HG02610 (cell line): ENCODE results near the gene COL6A5.
"Not testable (repeated sequence)": the region's sequence is repeated elsewhere in the genome, so short reads cannot be mapped to it uniquely, and the experiment has no call there.

Source experiments
- ATAC-seq: cut with Tn5 transposase; IDR thresholded peaks from one replicate; pipeline ENCODE4 v1.9.1; 2021; ENCODE audit warnings: mild to moderate bottlenecking, moderate library complexity; ENCODE audit not compliant: unreplicated experiment

Gene COL6A5

GRCh38 chr3:130442284-130442683 lies 96.8 kb downstream of the COL6A5 start:
- ATAC-seq, result no peak

GRCh38 chr3:130446840-130447239 lies 101.4 kb downstream of the COL6A5 start:
- not testable (repeated sequence) for ATAC-seq

- not testable (repeated sequence) for ATAC-seq
Measured at GRCh38 chr3:130448155-130448554, 102.7 kb downstream of the COL6A5 start.

- ATAC-seq, result no peak
Measured at GRCh38 chr3:130456540-130456939, 111.1 kb downstream of the COL6A5 start.

- ATAC-seq, result no peak
Measured at GRCh38 chr3:130457671-130458070, 112.2 kb downstream of the COL6A5 start.

GRCh38 chr3:130459944-130460343 lies 114.5 kb downstream of the COL6A5 start:
- no peak for ATAC-seq

GRCh38 chr3:130462089-130462488 lies 116.6 kb downstream of the COL6A5 start:
- ATAC-seq, result no peak

- ATAC-seq, result no peak
Measured at GRCh38 chr3:130463221-130463620, 117.7 kb downstream of the COL6A5 start.

GRCh38 chr3:130465521-130465920 lies 120.0 kb downstream of the COL6A5 start:
- no peak for ATAC-seq

- no peak for ATAC-seq
Measured at GRCh38 chr3:130468311-130468710, 122.8 kb downstream of the COL6A5 start.

GRCh38 chr3:130470126-130470525 lies 124.7 kb downstream of the COL6A5 start:
- ATAC-seq, result no peak

GRCh38 chr3:130473416-130473815 lies 127.9 kb downstream of the COL6A5 start:
- ATAC-seq, result no peak

GRCh38 chr3:130480736-130481135 lies 135.3 kb downstream of the COL6A5 start:
- ATAC-seq, result no peak

GRCh38 chr3:130488288-130488687 lies 142.8 kb downstream of the COL6A5 start:
- ATAC-seq, result no peak

GRCh38 chr3:130488769-130489450 lies 143.4 kb downstream of the COL6A5 start:
- no peak for ATAC-seq

GRCh38 chr3:130490241-130490640 lies 144.8 kb downstream of the COL6A5 start:
- ATAC-seq, result no peak

GRCh38 chr3:130491431-130491830 lies 146.0 kb downstream of the COL6A5 start:
- no peak for ATAC-seq

- no peak for ATAC-seq
Measured at GRCh38 chr3:130504701-130505100, 159.2 kb downstream of the COL6A5 start.

GRCh38 chr3:130506031-130506430 lies 160.6 kb downstream of the COL6A5 start:
- ATAC-seq, result no peak

GRCh38 chr3:130507746-130508145 lies 162.3 kb downstream of the COL6A5 start:
- ATAC-seq, result no peak

GRCh38 chr3:130509008-130509407 lies 163.5 kb downstream of the COL6A5 start:
- no peak for ATAC-seq

- ATAC-seq, result no peak
Measured at GRCh38 chr3:130514681-130515080, 169.2 kb downstream of the COL6A5 start.

- ATAC-seq, result no peak
Measured at GRCh38 chr3:130515755-130516154, 170.3 kb downstream of the COL6A5 start.
